Mucosa of gallbladder (tissue), 1 donor: ENCODE measurements around the gene ADAMTS3. TPM values are rescaled to one million over a fixed set of nuclear protein-coding genes. Genes with fewer than 3 reads are reported as not detected.
A peak's percentile ranks its signal among the peaks of the same experiment; 100 is the strongest.
"Not testable (repeated sequence)": the region's sequence is repeated elsewhere in the genome, so short reads cannot be mapped to it uniquely, and the experiment has no call there.

Source experiments
- DNase-seq: peaks from one replicate; pipeline ENCODE4 v3.0.0-alpha.2; 2020; ENCODE audit warnings: low spot score
- total RNA-seq: library from RNA; stranded (reverse); gene quantifications from one replicate; pipeline ENCODE4 v1.2.1, GENCODE V29; 2021
- donor health status: DM: no; HTN: no; CAD: no.

ADAMTS3 gene
- total RNA-seq, 1 donor from 2014 or later, result 0.40 TPM

DNA sequence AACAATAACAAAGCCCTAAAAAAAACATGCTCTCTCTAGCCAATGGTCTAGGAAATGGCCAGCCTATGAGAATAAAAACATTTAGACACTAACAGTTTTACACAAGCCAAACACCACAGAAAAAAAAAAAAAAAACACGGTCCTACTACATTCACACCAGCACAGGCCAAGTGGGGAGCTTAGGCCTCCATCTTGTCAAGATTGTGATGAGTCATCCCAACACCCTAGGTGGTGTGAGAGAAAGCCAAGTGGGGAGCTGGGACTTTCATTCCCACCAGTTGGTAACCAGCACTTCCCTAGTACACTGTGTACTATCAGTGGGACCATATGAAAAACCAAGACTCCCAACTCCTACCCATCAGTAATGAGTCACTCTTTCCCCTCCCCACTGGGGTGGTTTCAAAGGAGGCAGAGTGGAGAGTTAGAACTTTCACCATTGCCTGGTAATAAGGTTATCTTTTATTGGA, 95.6 kb downstream of the ADAMTS3 start:
- DNase-seq, result no peak

GRCh38 chr4:72471816-72472215, 97.2 kb downstream of the ADAMTS3 start:
- no peak for DNase-seq

DNA sequence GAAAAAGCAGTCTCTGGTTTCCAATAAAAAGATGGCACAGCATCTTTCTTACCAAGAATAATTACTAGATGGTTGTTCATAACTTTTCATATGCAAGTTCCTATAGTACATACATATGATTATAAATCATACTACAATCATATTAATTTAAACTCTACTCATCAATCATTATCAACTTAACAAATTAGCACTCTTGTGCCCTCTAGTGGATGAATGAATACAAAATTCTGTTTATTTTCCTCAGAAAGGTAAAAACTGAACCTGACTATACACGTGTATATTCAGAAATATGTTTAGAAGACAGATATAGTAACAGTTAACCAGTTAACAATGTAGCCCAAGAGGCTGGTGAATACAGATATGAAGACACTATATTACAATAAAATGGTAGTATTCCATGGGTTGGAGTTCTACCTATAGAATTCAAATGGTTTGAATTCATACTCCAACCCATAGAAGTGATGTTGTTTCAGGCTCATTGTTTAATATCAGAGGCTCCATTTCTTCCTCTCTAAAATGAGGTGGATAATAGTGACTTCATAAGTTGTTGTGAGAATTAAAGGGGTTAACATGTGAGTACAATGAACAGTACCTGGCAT, 100.0 kb downstream of the ADAMTS3 start:
- no peak for DNase-seq

- no peak for DNase-seq
Measured at GRCh38 chr4:72467633-72468032, 101.4 kb downstream of the ADAMTS3 start.

DNA sequence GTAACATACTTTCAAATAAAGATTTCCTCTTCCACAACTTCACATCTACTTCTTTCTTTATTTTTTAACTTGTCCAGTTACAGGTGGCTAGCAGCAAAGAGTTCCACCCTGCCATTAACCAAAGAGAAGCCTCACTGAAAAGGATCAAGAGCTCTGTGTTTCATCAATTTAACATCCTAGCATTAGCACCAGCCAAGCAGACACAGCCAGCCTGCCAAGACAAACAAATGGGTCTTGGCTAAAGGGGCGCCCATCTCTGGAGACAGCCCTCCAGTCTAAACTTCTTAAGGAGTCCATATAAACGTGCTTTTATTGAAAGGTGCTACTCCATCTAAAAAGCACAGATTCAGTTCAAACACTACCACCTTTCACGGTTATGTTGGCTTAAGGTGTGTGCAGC, 105.3 kb downstream of the ADAMTS3 start:
- DNase-seq, result no peak

DNA sequence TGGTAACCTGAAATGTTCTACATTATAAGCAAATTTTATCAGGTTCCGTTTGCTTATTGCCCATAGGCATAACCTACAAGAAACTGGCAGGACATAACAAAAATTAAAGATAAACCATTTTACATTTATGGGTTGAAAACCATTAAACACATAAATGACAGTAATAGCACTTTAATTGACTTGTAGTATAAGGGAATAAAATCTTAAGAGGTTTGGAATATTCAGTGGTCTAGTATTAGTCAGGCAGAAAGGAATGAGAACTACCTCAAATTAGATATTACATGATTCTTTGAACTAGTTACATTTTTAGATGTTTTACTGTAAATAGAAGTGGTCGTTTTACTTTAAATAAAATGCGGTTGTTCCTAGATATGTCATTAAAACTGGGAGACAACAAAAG, 111.9 kb downstream of the ADAMTS3 start:
- DNase-seq, result no peak

DNA sequence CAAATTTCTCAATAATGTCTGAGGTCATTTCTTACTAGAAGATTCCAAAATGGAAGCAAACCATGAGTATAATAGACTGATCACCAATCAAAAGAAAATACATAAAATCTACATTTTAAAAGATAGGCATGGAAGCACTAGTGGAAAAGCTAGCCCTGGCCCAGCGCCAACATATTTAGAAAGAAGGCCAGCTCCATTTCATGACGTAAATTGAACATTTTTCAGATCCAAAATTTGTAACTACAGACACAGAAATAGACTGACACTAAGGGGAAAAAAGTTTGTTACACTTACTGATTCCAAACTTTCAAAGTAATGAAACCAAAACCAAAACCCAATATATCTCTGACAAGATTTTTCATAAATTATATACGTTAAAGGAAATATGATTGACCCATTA, 117.7 kb downstream of the ADAMTS3 start:
- DNase-seq, result no peak

- DNase-seq, result no peak
Measured at GRCh38 chr4:72449705-72450104, 119.3 kb downstream of the ADAMTS3 start.

DNA sequence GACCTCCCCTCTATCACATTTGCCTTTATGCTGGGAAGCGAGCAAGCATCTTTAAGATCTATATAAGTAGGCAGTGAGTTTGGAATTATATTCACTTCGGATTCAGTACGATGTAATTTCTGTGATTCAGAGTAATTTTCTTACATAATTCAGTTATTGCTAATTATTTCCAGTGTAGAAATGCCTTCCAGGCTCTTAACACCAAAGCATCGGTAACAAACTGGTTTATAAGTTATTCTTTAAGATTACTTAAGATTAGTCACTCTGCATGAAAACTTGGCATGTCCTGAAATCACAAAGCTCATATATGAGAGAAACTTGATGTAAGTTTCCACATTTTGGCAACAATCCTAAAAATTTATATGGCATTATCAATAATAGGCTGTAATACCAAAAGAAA, 120.8 kb downstream of the ADAMTS3 start:
- no peak for DNase-seq

GRCh38 chr4:72446353-72447055, 122.5 kb downstream of the ADAMTS3 start:
- no peak for DNase-seq

- DNase-seq, result no peak
Measured at GRCh38 chr4:72444092-72444491, 124.9 kb downstream of the ADAMTS3 start.

GRCh38 chr4:72442715-72443114, 126.3 kb downstream of the ADAMTS3 start:
- DNase-seq, result no peak

DNA sequence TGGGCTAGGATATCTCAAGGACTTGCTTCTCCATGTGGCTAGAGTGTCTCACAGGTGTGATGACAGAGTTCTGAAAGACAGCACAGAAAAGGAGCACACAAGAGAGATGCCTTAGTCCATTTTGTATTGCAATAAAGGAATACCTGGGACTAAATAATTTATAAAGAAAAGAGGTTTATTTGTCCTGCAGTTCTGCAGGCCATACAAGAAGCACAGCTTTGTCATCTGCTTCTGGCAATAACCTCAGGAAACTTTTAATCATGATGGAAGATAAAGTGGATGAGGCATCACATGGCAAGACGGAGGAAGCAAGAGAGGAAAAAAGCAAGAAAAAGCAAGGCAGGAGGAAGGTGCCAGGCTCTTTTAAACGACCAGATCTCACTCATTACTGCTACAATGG, 126.9 kb downstream of the ADAMTS3 start:
- no peak for DNase-seq

- DNase-seq, result no peak
Measured at GRCh38 chr4:72440386-72440785, 128.6 kb downstream of the ADAMTS3 start.

GRCh38 chr4:72432975-72433374, 136.0 kb downstream of the ADAMTS3 start:
- DNase-seq, result no peak

DNA sequence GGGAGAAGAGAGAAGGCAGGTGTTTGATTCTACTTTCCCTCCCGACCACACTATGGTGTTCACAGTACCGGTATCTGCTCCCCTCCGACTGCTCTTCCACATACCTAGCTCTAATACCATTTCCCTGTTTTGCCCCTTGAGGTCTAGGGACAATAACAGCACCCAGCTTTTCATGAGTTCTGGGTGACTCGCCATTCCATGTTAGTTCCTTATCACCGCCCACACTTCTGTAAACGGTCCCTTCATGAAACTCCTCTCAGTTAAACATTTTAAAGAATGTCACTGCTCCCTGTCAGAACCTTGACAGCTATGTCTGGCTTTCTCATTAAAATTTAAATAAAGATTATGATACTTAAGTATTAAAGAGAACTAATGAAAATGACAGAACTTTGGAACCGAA, 136.7 kb downstream of the ADAMTS3 start:
- no peak for DNase-seq

- DNase-seq, result no peak
Measured at GRCh38 chr4:72430988-72431387, 138.0 kb downstream of the ADAMTS3 start.

- DNase-seq, result peak; percentile 23
Measured at GRCh38 chr4:72430050-72430449, 139.0 kb downstream of the ADAMTS3 start.

- DNase-seq, result no peak
Measured at GRCh38 chr4:72429397-72429889, 139.6 kb downstream of the ADAMTS3 start.

- no peak for DNase-seq
Measured at GRCh38 chr4:72427057-72427456, 142.0 kb downstream of the ADAMTS3 start.

GRCh38 chr4:72425908-72426307, 143.1 kb downstream of the ADAMTS3 start:
- not testable (repeated sequence) for DNase-seq

GRCh38 chr4:72424006-72424405, 145.0 kb downstream of the ADAMTS3 start:
- no peak for DNase-seq

DNA sequence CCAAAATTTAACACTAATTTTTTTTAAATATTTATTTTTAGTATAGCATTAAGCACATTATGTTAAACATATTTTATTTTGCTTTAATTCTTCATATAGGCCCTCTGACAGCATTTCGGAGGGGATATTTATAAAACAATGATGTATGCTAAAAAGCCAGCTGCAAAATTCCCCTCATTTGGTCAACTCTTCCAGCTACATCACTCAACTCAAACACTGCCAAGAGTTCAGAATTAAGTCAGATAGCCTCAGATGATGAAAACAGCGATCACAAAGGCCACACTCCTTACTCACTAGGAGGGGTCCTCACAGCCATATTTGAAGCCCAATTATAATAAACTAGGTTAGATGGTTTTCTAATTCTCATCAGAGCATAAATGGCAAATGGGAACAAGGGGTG, 146.6 kb downstream of the ADAMTS3 start:
- DNase-seq, result no peak
